Keratinocyte (primary cell): Measurements from ENCODE around the gene GNPAT. TPM values are rescaled to one million over a fixed set of nuclear protein-coding genes. Genes with fewer than 3 reads are reported as not detected.

Experiments
- DNase-seq: peaks from one replicate; pipeline ENCODE4 v3.0.0-alpha.2; 2011; ENCODE audit warnings: low read depth, missing footprints, low spot score
- FAIRE-seq: peaks from 2 replicates; lab custom pipeline; 2011; peaks lifted over from hg19 to GRCh38; lab: Jason Lieb, UNC
- H2AFZ ChIP-seq: 2 replicates; pipeline ENCODE4 v1.6.0; 2012; ENCODE audit warnings: low read length, control low read depth, inconsistent platforms; ENCODE audit not compliant: control insufficient read depth
- H3K27ac ChIP-seq: 2 replicates; pipeline ENCODE4 v1.5.1; 2011; ENCODE audit warnings: low read length; ENCODE audit not compliant: control insufficient read depth, insufficient read depth
- H3K27me3 ChIP-seq: 3 replicates; pipeline ENCODE4 v1.6.0; 2011; ENCODE audit warnings: low read length; ENCODE audit not compliant: control insufficient read depth, insufficient read depth; ENCODE audit errors: extremely low read depth
- H3K36me3 ChIP-seq, 2 experiments: 2 replicates in 1 of 2; 3 replicates in 1 of 2; pipeline ENCODE4 v1.5.1; 2011; ENCODE audit warnings: low read length in 2 of 2, mild to moderate bottlenecking in 1 of 2; ENCODE audit not compliant: control insufficient read depth in 2 of 2, insufficient read depth in 2 of 2; ENCODE audit errors: extremely low read depth in 1 of 2
- H3K4me1 ChIP-seq: 3 replicates; pipeline ENCODE4 v1.5.1; 2011; ENCODE audit warnings: low read length; ENCODE audit not compliant: control insufficient read depth, insufficient read depth; ENCODE audit errors: extremely low read depth
- H3K4me2 ChIP-seq: 3 replicates; pipeline ENCODE4 v1.6.0; 2011; ENCODE audit warnings: low read depth, low read length; ENCODE audit not compliant: control insufficient read depth, insufficient read depth; ENCODE audit errors: extremely low read depth
- H3K4me3 ChIP-seq, 3 experiments: fragments of 200-600 bp in 1 of 3; sonication (generic) in 1 of 3; 2 replicates in 2 of 3; 3 replicates in 1 of 3; pipeline ENCODE4 v1.5.1; 2011 to 2016; ENCODE audit warnings: low read length in 3 of 3, mild to moderate bottlenecking in 3 of 3, control low read depth in 2 of 3, inconsistent platforms in 1 of 3, low read depth in 1 of 3, mixed read lengths in 1 of 3, mixed run types in 1 of 3, moderate library complexity in 1 of 3; ENCODE audit not compliant: control insufficient read depth in 2 of 3, insufficient read depth in 2 of 3; ENCODE audit errors: extremely low read depth in 1 of 3
- H3K79me2 ChIP-seq: 2 replicates; pipeline ENCODE4 v1.6.0; 2012; ENCODE audit warnings: low read length; ENCODE audit not compliant: control insufficient read depth, insufficient read depth
- H3K9ac ChIP-seq: 3 replicates; pipeline ENCODE4 v1.6.0; 2011; ENCODE audit warnings: low read length; ENCODE audit not compliant: control insufficient read depth, insufficient read depth; ENCODE audit errors: extremely low read depth
- H3K9me1 ChIP-seq: 3 replicates; pipeline ENCODE4 v1.6.0; 2011; ENCODE audit warnings: low read length; ENCODE audit not compliant: control insufficient read depth, insufficient read depth; ENCODE audit errors: extremely low read depth
- H3K9me3 ChIP-seq: 2 replicates; pipeline ENCODE4 v1.5.1; 2012; ENCODE audit warnings: low read depth, low read length; ENCODE audit not compliant: control insufficient read depth
- H4K20me1 ChIP-seq: 3 replicates; pipeline ENCODE4 v1.6.0; 2011; ENCODE audit warnings: low read length; ENCODE audit not compliant: control insufficient read depth, insufficient read depth; ENCODE audit errors: extremely low read depth
- CTCF ChIP-seq, 3 experiments: IDR thresholded peaks in 1 of 3; conservative IDR thresholded peaks in 1 of 3; optimal IDR thresholded peaks in 1 of 3; 2 replicates in 2 of 3; 3 replicates in 1 of 3; pipeline versions ENCODE3 to v1.5.1; 2011; ENCODE audit warnings: low read length in 3 of 3, mild to moderate bottlenecking in 3 of 3, moderate library complexity in 2 of 3, control low read depth in 1 of 3, inconsistent platforms in 1 of 3; ENCODE audit not compliant: insufficient read depth in 2 of 3; ENCODE audit errors: extremely low read depth in 1 of 3
- EZH2 ChIP-seq: IDR thresholded peaks from one replicate; pipeline ENCODE4 v1.6.1; 2012; ENCODE audit warnings: inconsistent platforms, mild to moderate bottlenecking, low read length, moderate library complexity
- dilution Hi-C: fragments of 300-500 bp; cut with MboI; formaldehyde crosslinking; loops from one replicate; pipeline ENCODE4 v1.7.0; 2020; ENCODE audit warnings: low sequenced_read_pairs; ENCODE audit not compliant: extremely low pct_ligation_motif_present
- polyA plus RNA-seq, 5 experiments: library from polyadenylated mRNA; depleted of rRNA in 3 of 5; stranded (reverse) in 3 of 5; stranded (forward) in 1 of 5; unstranded in 1 of 5; fragments of >200 nt; gene quantifications; 1 replicate in 1 of 5; 2 replicates in 3 of 5; 3 replicates in 1 of 5; pipeline versions ENCODE4 v1.2.1 to v1.2.3, GENCODE V29; 2011 to 2012; ENCODE audit warnings: missing spikeins in 2 of 5, low read depth in 1 of 5, low replicate concordance in 1 of 5

Gene GNPAT
- polyA plus RNA-seq, 1 donor (not counting 4 experiments of a cell fraction or from before 2014, with no cell fraction given), result 39.9 TPM

DNA sequence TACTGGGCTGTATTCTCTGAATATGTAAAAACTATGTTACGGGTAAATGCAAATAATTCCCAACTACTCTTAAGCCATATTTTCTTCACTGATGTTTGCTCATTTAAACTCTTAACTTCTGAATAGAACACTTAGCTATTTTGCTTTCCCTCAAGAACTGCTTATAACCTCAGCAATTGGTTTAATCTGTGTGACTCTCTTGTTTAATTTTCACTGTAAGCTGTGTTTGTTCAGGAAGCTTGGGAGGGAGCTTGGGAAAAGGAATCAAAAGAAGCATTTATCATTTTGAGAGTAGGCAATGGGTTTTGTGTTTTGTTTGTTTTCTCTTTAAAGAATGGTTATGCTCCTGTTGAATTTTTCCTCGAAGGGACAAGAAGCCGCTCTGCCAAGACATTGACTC lies 24.4 kb downstream of the GNPAT start:
- Histone ChIP-seq H2AFZ (no peak overlapping the region), H3K4me1 (no peaks in the 10 kb centered on the region), H3K27ac (no peak overlapping the region), H3K4me2 (no peak overlapping the region), H4K20me1 (no peaks in the 10 kb centered on the region), H3K27me3 (no peaks in the 10 kb centered on the region), H3K9me3 (no peaks in the 10 kb centered on the region), H3K79me2 (no peaks in the 10 kb centered on the region), H3K9me1 (no peaks in the 10 kb centered on the region), H3K4me3 (no peak overlapping the region), H3K9ac (no peak overlapping the region), H3K36me3 (peaks cover 6 to 17% of the 10 kb centered on the region in 2 experiments)
- DNase-seq (no peak), FAIRE-seq (no peak)
- dilution Hi-C loops, result no loop called here
- TF ChIP-seq CTCF (optimal IDR thresholded peaks at IDR 0.05 in 1 of 3, IDR thresholded peaks at IDR 0.05 in 1 of 3, conservative IDR thresholded peaks at IDR 0.05 in 1 of 3; ENCODE audit: extremely low read depth in 1 of 3, insufficient read depth in 2 of 3, low read length in 3 of 3), result no peak
- no peak for TF ChIP-seq EZH2

DNA sequence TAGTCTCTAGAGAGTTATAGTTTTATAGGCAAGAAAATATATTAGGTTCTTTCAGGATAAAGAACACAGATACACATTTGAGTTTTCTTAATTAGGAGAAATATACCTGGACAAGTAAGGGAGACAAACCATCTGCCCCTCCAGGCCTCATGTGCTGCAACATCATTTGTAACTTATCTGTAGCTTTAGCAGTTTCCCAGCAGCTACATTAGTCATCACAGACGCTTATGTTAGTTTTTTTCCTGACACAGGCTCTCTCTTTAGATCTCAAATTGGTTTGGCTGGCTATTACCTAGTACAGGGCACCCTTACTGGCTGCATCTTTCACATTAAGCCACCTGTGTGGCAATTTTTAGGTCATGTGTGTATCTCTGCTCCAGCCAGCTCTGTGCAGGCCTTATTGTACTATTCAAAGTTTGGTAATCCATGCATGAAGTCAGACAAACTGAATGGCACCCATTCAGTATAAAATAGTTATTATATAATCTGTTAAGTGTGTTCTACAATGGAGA lies 25.9 kb downstream of the GNPAT start:
- no peak overlapping the region for H3K4me2 ChIP-seq
- no peaks in the 10 kb centered on the region for H3K27me3 ChIP-seq
- dilution Hi-C loops, result no loop called here
- no peak for TF ChIP-seq CTCF (optimal IDR thresholded peaks at IDR 0.05 in 1 of 3, IDR thresholded peaks at IDR 0.05 in 1 of 3, conservative IDR thresholded peaks at IDR 0.05 in 1 of 3; ENCODE audit: extremely low read depth in 1 of 3, insufficient read depth in 2 of 3, low read length in 3 of 3)
- TF ChIP-seq EZH2, result no peak
- FAIRE-seq, result no peak
- H3K4me3 ChIP-seq, result no peak overlapping the region
- no peak overlapping the region for H2AFZ ChIP-seq
- H3K9me1 ChIP-seq, result no peaks in the 10 kb centered on the region
- H3K79me2 ChIP-seq, result no peaks in the 10 kb centered on the region
- no peaks in the 10 kb centered on the region for H3K9me3 ChIP-seq
- no peaks in the 10 kb centered on the region for H3K4me1 ChIP-seq
- no peak for DNase-seq
- H4K20me1 ChIP-seq, result no peaks in the 10 kb centered on the region
- H3K27ac ChIP-seq, result no peak overlapping the region
- H3K36me3 ChIP-seq, result peaks cover 13 to 18% of the 10 kb centered on the region in 2 experiments
- H3K9ac ChIP-seq, result no peak overlapping the region
